Large intestine (tissue), 3 donors: Measurements from ENCODE around the gene FXYD2. TPM values are rescaled to one million over a fixed set of nuclear protein-coding genes. Genes with fewer than 3 reads are reported as not detected.

Experiments
- DNase-seq, 2 donors: peaks; one replicate each; pipeline versions ENCODE4 v3.0.0 to v3.0.0-alpha.2; 2013
- H3K27ac ChIP-seq: one replicate; pipeline ENCODE4 v1.5.1; 2013; ENCODE audit warnings: low read length
- H3K27me3 ChIP-seq: 2 replicates; pipeline ENCODE4 v1.6.1; 2013; ENCODE audit warnings: low read length; ENCODE audit not compliant: control insufficient read depth, insufficient read depth
- H3K36me3 ChIP-seq: 2 replicates; pipeline ENCODE4 v1.6.1; 2013; ENCODE audit warnings: low read length; ENCODE audit not compliant: control insufficient read depth, insufficient read depth
- H3K4me1 ChIP-seq: one replicate; pipeline ENCODE4 v1.6.1; 2013; ENCODE audit warnings: low read length; ENCODE audit not compliant: control insufficient read depth, insufficient read depth
- H3K4me3 ChIP-seq: one replicate; pipeline ENCODE4 v1.5.1; 2013; ENCODE audit warnings: low read length
- H3K9me3 ChIP-seq: one replicate; pipeline ENCODE4 v1.6.1; 2013; ENCODE audit warnings: mild to moderate bottlenecking, low read depth, low read length, moderate library complexity; ENCODE audit not compliant: control insufficient read depth
- WGBS: methylation state at CpG from one replicate; pipeline ENCODE4 v1.1.5; 2013; ENCODE audit warnings: low lambda C conversion rate; ENCODE audit not compliant: insufficient coverage; 5-methylcytosine and 5-hydroxymethylcytosine counted together
- polyA plus RNA-seq: library from polyadenylated mRNA; unstranded; fragments of 120-200 nt; gene quantifications from one replicate; pipeline ENCODE4 v1.2.1, GENCODE V29; 2013

FXYD2 gene
- polyA plus RNA-seq, 1 donor: 4.4 TPM

- H3K4me3 ChIP-seq: peak overlapping the region; percentile 45
- no CpG with 5 or more reads among the region's 35 CpGs for WGBS
- H3K27me3 ChIP-seq: peaks cover 52% of the 10 kb centered on the region
- peaks cover 27% of the 10 kb centered on the region for H3K4me1 ChIP-seq
- no peaks in the 10 kb centered on the region for H3K36me3 ChIP-seq
- peaks cover 6% of the 10 kb centered on the region for H3K9me3 ChIP-seq
- DNase-seq: no peak
- H3K27ac ChIP-seq: no peak overlapping the region
Observed at GRCh38 chr11:117796456-117796871, 28.1 kb downstream of the FXYD2 start.

DNA sequence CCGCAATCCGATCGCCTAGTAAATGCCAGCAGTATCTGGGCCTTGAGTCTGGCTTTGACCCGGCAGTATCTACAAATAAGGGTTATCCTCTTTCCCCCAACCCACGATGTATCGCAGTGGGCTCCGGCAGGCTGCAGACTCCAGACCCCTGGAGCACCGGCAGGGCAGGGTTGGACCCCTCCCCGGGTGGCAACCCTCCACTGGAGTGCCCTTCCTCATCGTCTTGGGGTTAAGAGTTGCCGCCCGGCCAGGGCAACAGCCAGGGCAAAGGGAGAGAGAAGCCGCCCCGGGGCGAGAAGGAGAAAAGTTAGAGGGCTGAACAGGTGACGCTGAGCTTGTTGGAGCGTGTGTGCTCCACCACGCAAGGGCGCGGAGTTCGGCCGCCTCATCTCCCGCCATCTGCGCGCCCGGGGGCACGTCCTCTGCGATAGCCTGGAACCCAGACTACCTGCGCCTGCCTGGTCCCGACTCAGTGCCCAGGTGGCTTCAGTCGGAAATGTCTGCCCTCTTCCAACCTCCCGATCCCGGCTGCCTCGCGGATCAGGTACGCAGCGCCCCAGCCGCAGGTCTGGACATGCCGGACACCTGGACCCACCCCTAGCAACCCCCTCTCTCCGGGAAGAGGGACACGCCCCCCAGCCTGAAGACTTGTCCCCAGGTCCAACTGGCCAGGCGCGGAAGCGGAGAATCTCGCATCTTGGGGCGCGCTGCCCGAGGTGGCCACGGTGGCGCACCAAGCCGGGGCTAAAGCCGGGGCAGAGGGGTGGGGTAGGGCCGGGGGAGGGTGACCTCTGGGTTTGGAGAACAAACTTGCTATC lies 28.7 kb downstream of the FXYD2 start:
- peak in 1 of 2 donors; percentile 55 for DNase-seq
- peaks cover 52% of the 10 kb centered on the region for H3K27me3 ChIP-seq
- no peak overlapping the region for H3K27ac ChIP-seq
- peaks cover 6% of the 10 kb centered on the region for H3K9me3 ChIP-seq
- H3K4me3 ChIP-seq: peak overlapping the region; percentile 45
- peaks cover 27% of the 10 kb centered on the region for H3K4me1 ChIP-seq
- WGBS: no CpG with 5 or more reads among the region's 53 CpGs
- no peaks in the 10 kb centered on the region for H3K36me3 ChIP-seq

DNA sequence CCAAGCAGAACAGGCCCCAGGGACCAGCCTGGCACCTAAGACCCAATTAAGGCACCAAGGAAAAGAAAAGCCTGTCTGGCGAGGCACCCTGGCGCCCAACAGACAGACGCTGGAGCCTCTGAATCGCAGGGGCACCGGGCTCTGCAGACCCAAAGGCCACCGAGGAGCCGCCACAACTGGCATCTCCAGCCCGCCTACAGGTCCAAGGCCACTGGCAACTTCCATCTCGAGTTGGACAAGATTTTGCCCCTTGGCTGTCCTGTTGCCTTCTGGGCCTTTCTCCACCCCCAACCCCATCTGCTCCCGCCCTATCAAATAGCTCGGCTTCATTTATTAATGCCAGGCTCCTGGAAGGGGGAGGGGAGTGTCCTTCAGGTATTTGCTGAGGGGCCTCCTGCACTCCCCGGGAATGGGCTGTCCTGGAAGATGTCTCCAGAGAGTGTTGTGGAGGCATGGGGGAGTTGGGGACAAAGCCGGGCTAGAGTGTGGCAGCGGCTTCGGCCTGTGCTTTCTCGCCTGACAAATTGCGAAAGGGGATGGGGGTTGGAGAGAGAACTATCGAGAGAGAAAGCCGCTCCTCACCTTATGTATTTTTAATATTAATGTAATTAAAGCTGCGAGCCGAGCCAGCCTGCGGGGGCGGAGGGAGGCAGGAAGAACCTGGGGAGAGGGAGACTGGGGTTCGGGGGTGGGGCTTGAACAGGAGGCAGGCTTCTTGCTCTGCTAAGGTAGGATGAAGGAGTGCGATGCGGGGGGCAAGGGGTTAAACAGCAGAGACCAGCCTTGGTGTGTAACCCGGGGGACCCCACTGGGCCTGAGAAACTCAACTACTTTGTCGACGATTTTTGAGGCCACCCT lies 29.5 kb downstream of the FXYD2 start:
- WGBS: no CpG with 5 or more reads among the region's 29 CpGs
- Histone ChIP-seq H3K27ac (no peak overlapping the region), H3K4me1 (peaks cover 27% of the 10 kb centered on the region), H3K4me3 (no peak overlapping the region), H3K9me3 (peaks cover 6% of the 10 kb centered on the region), H3K27me3 (peaks cover 52% of the 10 kb centered on the region), H3K36me3 (no peaks in the 10 kb centered on the region)
- no peak for DNase-seq

GRCh38 chr11:117794135-117794534 lies 30.4 kb downstream of the FXYD2 start:
- H3K27ac ChIP-seq: no peak overlapping the region
- H3K27me3 ChIP-seq: peaks cover 50% of the 10 kb centered on the region
- H3K4me1 ChIP-seq: peaks cover 19% of the 10 kb centered on the region

GRCh38 chr11:117793583-117793982 lies 31.0 kb downstream of the FXYD2 start:
- no CpG with 5 or more reads among the region's 9 CpGs for WGBS
- no peak overlapping the region for H3K4me3 ChIP-seq
- peaks cover 19% of the 10 kb centered on the region for H3K4me1 ChIP-seq
- DNase-seq: no peak
- H3K36me3 ChIP-seq: no peaks in the 10 kb centered on the region
- H3K27me3 ChIP-seq: peaks cover 48% of the 10 kb centered on the region
- H3K9me3 ChIP-seq: peaks cover 6% of the 10 kb centered on the region
- no peak overlapping the region for H3K27ac ChIP-seq

More at GRCh38 chr11:117794135-117794534, 30.4 kb downstream of the FXYD2 start:
- H3K36me3 ChIP-seq: no peaks in the 10 kb centered on the region
- no peak for DNase-seq
- H3K9me3 ChIP-seq: peaks cover 6% of the 10 kb centered on the region
- 100% methylated on average over 2 of the region's 10 CpGs for WGBS
- H3K4me3 ChIP-seq: no peak overlapping the region

DNA sequence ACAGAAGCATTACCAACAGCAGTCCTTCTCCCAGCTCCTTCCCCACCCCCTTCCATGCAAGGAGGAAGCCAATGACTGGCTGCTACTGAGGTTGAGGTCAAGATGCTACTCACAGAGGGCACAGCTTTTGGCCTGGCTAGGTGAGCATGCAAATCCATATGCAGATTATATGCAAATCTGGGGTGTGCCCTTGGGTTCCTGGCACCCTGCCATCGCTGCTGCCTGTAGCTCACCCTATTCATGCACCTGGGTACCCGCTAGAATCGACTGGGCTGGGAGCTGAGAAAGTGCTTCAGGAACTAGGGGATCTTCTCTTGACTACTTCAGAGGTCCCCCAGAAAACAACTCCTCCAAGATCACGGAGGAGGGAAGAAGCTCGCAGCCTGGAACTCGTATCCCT lies 31.6 kb downstream of the FXYD2 start:
- Histone ChIP-seq H3K27ac (no peak overlapping the region), H3K4me3 (no peak overlapping the region), H3K9me3 (peaks cover 6% of the 10 kb centered on the region), H3K27me3 (peaks cover 47% of the 10 kb centered on the region), H3K36me3 (no peaks in the 10 kb centered on the region), H3K4me1 (peaks cover 19% of the 10 kb centered on the region)
- DNase-seq: no peak
- WGBS: no CpG with 5 or more reads among the region's 6 CpGs

DNA sequence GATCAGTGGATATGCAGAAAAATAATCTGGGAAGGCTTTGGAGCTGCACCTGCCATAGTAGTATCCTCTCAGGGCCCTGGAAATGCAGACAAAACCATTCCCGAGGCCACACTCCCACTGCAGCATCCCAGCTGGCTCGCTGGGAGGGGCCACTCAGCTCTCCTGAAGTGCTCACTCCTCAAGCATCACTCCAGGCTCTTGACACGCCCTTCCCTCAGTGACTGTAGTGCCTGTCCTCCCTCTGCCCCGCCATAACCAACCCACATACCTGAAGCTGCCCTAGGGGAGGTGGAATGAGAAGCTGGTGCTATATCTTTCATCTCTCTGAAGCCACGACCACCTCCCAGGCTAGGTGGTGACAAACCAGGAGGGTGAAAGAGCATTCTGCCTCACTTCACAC lies 32.3 kb downstream of the FXYD2 start:
- DNase-seq: no peak
- Histone ChIP-seq H3K9me3 (peaks cover 6% of the 10 kb centered on the region), H3K27ac (no peak overlapping the region), H3K4me1 (peaks cover 19% of the 10 kb centered on the region), H3K27me3 (peaks cover 43% of the 10 kb centered on the region), H3K36me3 (no peaks in the 10 kb centered on the region), H3K4me3 (no peak overlapping the region)
- WGBS: no CpG with 5 or more reads among the region's 5 CpGs

DNA sequence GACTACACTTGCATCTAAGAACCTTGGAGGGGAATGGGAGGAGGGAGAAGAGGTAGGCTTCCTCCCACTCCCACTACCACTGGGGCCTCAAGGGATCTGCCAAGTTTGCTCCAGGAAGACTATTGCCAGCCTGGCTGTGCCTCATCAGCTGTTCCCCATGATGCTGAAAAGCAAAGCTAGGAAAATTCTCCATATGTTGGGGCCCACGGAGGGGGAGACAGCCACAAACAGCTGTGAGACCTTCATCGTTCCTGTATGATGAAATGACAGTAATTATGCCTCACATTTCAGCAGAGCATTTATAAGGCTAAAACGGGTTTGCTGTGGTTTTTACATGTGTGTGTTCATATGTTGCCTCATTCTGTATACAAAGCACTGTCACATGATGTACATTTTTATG lies 34.3 kb downstream of the FXYD2 start:
- no peak for DNase-seq
- Histone ChIP-seq H3K4me3 (no peak overlapping the region), H3K36me3 (no peaks in the 10 kb centered on the region), H3K27ac (no peak overlapping the region), H3K4me1 (peaks cover 19% of the 10 kb centered on the region), H3K27me3 (peaks cover 29% of the 10 kb centered on the region), H3K9me3 (no peaks in the 10 kb centered on the region)
- no CpG with 5 or more reads among the region's 3 CpGs for WGBS

DNA sequence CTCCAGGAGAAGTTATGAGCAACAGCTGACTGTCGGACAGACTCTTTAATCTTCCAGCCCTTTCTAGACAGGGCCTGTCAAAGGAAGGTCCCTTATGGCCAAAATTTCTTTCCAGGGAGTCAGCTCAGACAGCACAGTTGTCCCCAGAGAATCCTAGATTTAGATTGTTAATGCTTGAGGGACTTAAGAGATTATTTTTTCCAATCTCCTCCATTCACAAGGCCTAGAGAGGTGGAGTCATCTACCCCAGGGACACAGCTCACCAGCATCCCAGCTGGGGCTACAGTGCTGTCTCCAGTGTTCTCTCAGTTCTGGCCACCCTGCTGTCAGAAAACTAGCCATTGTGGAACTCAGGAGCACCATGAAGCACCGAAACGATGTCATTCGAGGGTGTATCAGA lies 35.3 kb downstream of the FXYD2 start:
- Histone ChIP-seq H3K27me3 (peaks cover 18% of the 10 kb centered on the region), H3K36me3 (no peaks in the 10 kb centered on the region), H3K27ac (no peak overlapping the region), H3K9me3 (no peaks in the 10 kb centered on the region), H3K4me3 (no peak overlapping the region), H3K4me1 (peaks cover 14% of the 10 kb centered on the region)
- WGBS: no CpG with 5 or more reads among the region's 4 CpGs
- no peak for DNase-seq

- Histone ChIP-seq H3K4me3 (no peak overlapping the region), H3K27ac (no peak overlapping the region), H3K4me1 (peaks cover 14% of the 10 kb centered on the region), H3K9me3 (no peaks in the 10 kb centered on the region), H3K36me3 (no peaks in the 10 kb centered on the region), H3K27me3 (no peaks in the 10 kb centered on the region)
- peak; percentile 77 to 89 for DNase-seq
- WGBS: 0% methylated on average over 1 of the region's 14 CpGs
Observed at GRCh38 chr11:117786135-117786870, 38.2 kb downstream of the FXYD2 start.
